NCI-H446 (cell line): ENCODE data around the gene UNK.

Source experiments
- DNase-seq, 2 experiments: peaks; one replicate each; lab custom pipeline; 2025; lab: John Stamatoyannopoulos, UW

Gene UNK

GRCh38 chr17:75834279-75834920 lies 49.8 kb downstream of the UNK start:
- DNase-seq: no peak

- no peak for DNase-seq
Observed at GRCh38 chr17:75834928-75835653, 50.5 kb downstream of the UNK start.

GRCh38 chr17:75835654-75835987 lies 51.0 kb downstream of the UNK start:
- DNase-seq: no peak

- no peak for DNase-seq
Observed at GRCh38 chr17:75836605-75837004, 52.0 kb downstream of the UNK start.

GRCh38 chr17:75837899-75838298 lies 53.3 kb downstream of the UNK start:
- no peak for DNase-seq

GRCh38 chr17:75838410-75838809 lies 53.8 kb downstream of the UNK start:
- DNase-seq: no peak

- DNase-seq: no peak
Observed at GRCh38 chr17:75839942-75840798, 55.6 kb downstream of the UNK start.

- no peak for DNase-seq
Observed at GRCh38 chr17:75840799-75841164, 56.2 kb downstream of the UNK start.

GRCh38 chr17:75842411-75842810 lies 57.8 kb downstream of the UNK start:
- no peak for DNase-seq

GRCh38 chr17:75842963-75843576 lies 58.5 kb downstream of the UNK start:
- DNase-seq: no peak

- DNase-seq: no peak
Observed at GRCh38 chr17:75843577-75844529, 59.2 kb downstream of the UNK start, which contains the start of gene UNC13D. Gene UNC13D, minus strand, starts transcription at chr17:75844404. Its CDS starts 67 bp downstream, at chr17:75844337.

- DNase-seq: no peak
Observed at GRCh38 chr17:75844530-75845057, 60.0 kb downstream of the UNK start.

- DNase-seq: peak in 1 of 2 experiments; percentile 42
Observed at GRCh38 chr17:75845058-75845711, 60.6 kb downstream of the UNK start.

- DNase-seq: no peak
Observed at GRCh38 chr17:75845933-75846691, 61.5 kb downstream of the UNK start.

- DNase-seq: no peak
Observed at GRCh38 chr17:75846692-75847613, 62.3 kb downstream of the UNK start.

GRCh38 chr17:75847614-75848522 lies 63.3 kb downstream of the UNK start:
- no peak for DNase-seq

- peak; percentile 53 to 72 for DNase-seq
Observed at GRCh38 chr17:75848523-75849278, 64.1 kb downstream of the UNK start.
